Hepatocyte (in vitro differentiated cells): ENCODE results near the gene DHX8.
"Not testable (repeated sequence)": the region's sequence is repeated elsewhere in the genome, so short reads cannot be mapped to it uniquely, and the experiment has no call there.

ENCODE experiments used
- CTCF ChIP-seq: fragments of 200-600 bp; sonication (generic); IDR thresholded peaks from 2 replicates; pipeline ENCODE4 v1.5.1; 2016; ENCODE audit warnings: antibody characterized with exemption, mild to moderate bottlenecking; ENCODE audit not compliant: poor library complexity
- EZH2 ChIP-seq: fragments of 200-600 bp; sonication (generic); IDR thresholded peaks from 2 replicates; pipeline ENCODE4 v1.6.1; 2016; ENCODE audit warnings: antibody characterized with exemption, mild to moderate bottlenecking, borderline replicate concordance

- TF ChIP-seq EZH2, CTCF: not testable (repeated sequence)
Measured at GRCh38 chr17:43476306-43476705, 7.5 kb upstream of the DHX8 start.
